Breast epithelium (tissue), 3 donors: Measurements from ENCODE around the gene MBTPS1.

ENCODE experiments used
- CTCF ChIP-seq, 3 donors: fragments of 450-650 bp; IDR thresholded peaks; one replicate each; pipeline ENCODE4 v1.5.1; 2016 to 2017; ENCODE audit warnings: antibody characterized with exemption in 3 of 3, mild to moderate bottlenecking in 3 of 3, moderate library complexity in 3 of 3
- POLR2AphosphoS5 ChIP-seq, 3 donors: sonication (generic); formaldehyde crosslinking; IDR thresholded peaks; one replicate each; pipeline ENCODE4 v1.6.1; 2017; ENCODE audit warnings: antibody characterized with exemption in 3 of 3

DNA sequence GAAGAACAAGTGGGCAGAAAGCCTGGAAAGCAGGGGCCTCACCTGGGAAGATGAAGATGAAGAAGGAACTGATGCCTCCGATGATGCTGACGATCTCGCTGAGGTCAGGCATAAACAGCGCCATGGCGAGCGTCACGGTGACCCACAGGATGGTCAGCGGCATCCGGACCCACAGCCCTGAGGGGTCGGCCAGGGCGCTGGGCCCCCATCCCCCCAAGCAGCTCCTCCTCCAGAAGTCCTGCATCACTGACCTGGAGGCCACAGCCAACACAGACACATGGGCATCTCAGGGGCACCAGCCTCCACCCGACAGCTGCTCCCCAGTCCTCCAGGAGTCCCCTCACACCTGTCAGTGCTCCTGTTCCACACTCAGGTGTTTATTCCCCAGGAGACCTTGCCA, 100.3 kb downstream of the MBTPS1 start:
- TF ChIP-seq CTCF (IDR thresholded peaks at IDR 0.05) (no peak), POLR2AphosphoS5 (IDR thresholded peaks at IDR 0.05) (no peak)
